ENCODE measurements around the gene FREM3.

DNA sequence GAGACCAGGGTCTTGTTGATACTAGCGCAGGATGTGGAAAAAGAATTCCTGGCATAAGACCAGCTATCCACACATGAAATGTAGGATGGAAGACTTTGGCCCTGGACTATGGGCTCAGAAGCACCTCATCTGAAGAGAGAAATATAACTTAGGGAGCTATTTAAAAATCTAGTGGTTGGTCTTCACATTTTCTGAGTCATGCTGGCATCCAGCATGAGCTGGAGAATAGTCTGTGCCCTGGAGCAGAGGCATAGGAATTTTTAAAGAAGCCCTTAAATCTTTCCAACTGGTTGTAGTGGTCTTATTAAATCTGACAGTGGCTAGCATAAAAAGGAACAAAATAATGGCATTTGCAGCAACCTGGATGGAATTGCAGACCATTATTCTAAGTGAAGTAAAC, 100.6 kb downstream of the FREM3 start:
- no peak for TF ChIP-seq CTCF (IDR thresholded peaks at IDR 0.05; ENCODE audit: insufficient read depth, low read length, poor library complexity, severe bottlenecking)
- no peak for TF ChIP-seq EZH2phosphoT487 (conservative IDR thresholded peaks at IDR 0.05; ENCODE audit: low read length)

Data from SU-DHL-6 (cell line).